Thyroid gland (tissue), 4 donors: ENCODE data around the gene MYBBP1A. TPM values are rescaled to one million over a fixed set of nuclear protein-coding genes. Genes with fewer than 3 reads are reported as not detected.

ENCODE experiments used
- DNase-seq, 2 donors: peaks; one replicate each; pipeline ENCODE4 v3.0.0-alpha.2; 2019
- H3K27ac ChIP-seq, 3 donors: fragments of 200-600 bp; sonication (generic); 1 replicate in 2 of 3; 2 replicates in 1 of 3; pipeline ENCODE4 v1.5.1; 2016 to 2019; ENCODE audit warnings: mild to moderate bottlenecking in 1 of 3, moderate library complexity in 1 of 3
- H3K27me3 ChIP-seq: fragments of 200-600 bp; sonication (generic); one replicate; pipeline ENCODE4 v1.5.1; 2019
- H3K36me3 ChIP-seq, 2 donors: fragments of 200-600 bp; sonication (generic); one replicate each; pipeline ENCODE4 v1.5.1; 2016 to 2019
- H3K4me1 ChIP-seq, 2 donors: fragments of 200-600 bp; sonication (generic); one replicate each; pipeline ENCODE4 v1.5.1; 2017 to 2019
- H3K4me3 ChIP-seq, 3 donors: fragments of 200-600 bp; sonication (generic); replicated peaks in 1 of 3; 1 replicate in 2 of 3; 2 replicates in 1 of 3; pipeline ENCODE4 v1.5.1; 2016; ENCODE audit warnings: mild to moderate bottlenecking in 1 of 3
- H3K9me3 ChIP-seq: fragments of 200-600 bp; sonication (generic); one replicate; pipeline ENCODE4 v1.5.1; 2017
- POLR2A ChIP-seq, 2 donors: fragments of 450-650 bp; IDR thresholded peaks; one replicate each; pipeline ENCODE4 v1.6.1; 2017; ENCODE audit warnings: antibody characterized with exemption in 2 of 2, mild to moderate bottlenecking in 2 of 2, moderate library complexity in 1 of 2
- WGBS, 2 donors: methylation state at CpG; one replicate each; pipeline ENCODE4 v1.1.5; 2017; 5-methylcytosine and 5-hydroxymethylcytosine counted together
- intact Hi-C: fragments of 100-400 bp; cut with DNase I; formaldehyde crosslinking; loops from one replicate; pipeline ENCODE4 v1.15.1; 2023
- total RNA-seq, 4 donors: library from RNA; depleted of rRNA; stranded (reverse); fragments of >200 nt; gene quantifications; one replicate each; pipeline ENCODE4 v1.2.3, GENCODE V29; 2016
- TF ChIP-seq, protein P1 (sequence below), 6 experiments: fragments of 200-600 bp in 3 of 6; fragments of 450-650 bp in 3 of 6; sonication (generic) in 3 of 6; IDR thresholded peaks; one replicate each; pipeline ENCODE4 v1.5.1; 2016 to 2019; ENCODE audit warnings: antibody characterized with exemption in 6 of 6, mild to moderate bottlenecking in 2 of 6, inconsistent platforms in 1 of 6, moderate library complexity in 1 of 6

Gene MYBBP1A
- total RNA-seq, 4 donors from 2014 or later = 23.5 to 50.2 (median 37.6) TPM

DNA sequence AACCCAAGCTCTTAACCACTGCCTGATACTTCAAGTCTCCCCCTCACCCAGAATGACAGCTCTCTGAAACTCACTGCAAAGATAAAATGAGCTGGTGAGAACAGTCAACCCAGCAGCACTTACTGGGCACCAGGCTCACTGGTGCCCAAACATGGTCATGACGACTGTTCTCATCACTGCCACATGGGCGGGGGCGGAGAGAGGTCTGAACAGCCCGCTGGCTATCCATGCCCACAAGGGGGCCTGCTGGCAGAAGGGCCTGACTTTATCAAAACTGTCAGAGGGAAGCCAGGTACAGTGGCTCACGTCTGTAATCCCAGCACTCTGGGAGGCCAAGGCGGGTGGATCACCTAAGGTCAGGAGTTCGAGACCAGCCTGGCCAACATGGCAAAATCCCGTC, 4.0 kb downstream of the MYBBP1A start:
- 88 to 90% methylated on average over 3 to 8 of the region's 8 CpGs for WGBS, 2 donors
- Histone ChIP-seq H3K27ac (no peak overlapping the region), H3K36me3 (peaks cover 41 to 56% of the 10 kb centered on the region in 2 donors)

DNA sequence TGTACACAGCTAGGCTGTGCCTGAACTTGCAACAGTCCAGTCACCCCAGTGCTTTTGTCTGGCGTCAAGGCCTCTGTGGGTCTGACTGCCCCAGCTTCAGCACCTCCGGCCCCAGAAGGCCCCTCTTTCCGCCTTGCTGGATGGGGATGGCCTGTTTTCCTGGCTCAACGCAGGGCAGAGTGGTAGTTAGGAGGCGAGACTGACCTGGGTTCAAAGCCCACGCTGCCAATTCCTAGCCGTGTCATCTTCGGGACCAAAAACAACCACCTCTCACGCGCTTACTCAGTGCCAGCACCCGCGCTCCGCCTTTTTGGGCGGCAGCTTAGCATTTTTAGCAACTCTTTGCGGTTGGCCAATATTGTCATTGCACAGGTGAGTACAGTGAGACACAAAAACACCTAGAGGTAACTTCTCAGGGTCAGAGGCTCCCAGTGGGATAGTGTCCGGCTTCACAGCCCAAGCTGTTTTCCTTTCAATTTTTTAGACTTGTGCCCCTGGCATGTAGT, 4.6 kb downstream of the MYBBP1A start:
- TF ChIP-seq POLR2A (IDR thresholded peaks at IDR 0.05) = no peak
- TF ChIP-seq, protein P1, sequence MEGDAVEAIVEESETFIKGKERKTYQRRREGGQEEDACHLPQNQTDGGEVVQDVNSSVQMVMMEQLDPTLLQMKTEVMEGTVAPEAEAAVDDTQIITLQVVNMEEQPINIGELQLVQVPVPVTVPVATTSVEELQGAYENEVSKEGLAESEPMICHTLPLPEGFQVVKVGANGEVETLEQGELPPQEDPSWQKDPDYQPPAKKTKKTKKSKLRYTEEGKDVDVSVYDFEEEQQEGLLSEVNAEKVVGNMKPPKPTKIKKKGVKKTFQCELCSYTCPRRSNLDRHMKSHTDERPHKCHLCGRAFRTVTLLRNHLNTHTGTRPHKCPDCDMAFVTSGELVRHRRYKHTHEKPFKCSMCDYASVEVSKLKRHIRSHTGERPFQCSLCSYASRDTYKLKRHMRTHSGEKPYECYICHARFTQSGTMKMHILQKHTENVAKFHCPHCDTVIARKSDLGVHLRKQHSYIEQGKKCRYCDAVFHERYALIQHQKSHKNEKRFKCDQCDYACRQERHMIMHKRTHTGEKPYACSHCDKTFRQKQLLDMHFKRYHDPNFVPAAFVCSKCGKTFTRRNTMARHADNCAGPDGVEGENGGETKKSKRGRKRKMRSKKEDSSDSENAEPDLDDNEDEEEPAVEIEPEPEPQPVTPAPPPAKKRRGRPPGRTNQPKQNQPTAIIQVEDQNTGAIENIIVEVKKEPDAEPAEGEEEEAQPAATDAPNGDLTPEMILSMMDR (IDR thresholded peaks at IDR 0.05) = no peak
- intact Hi-C loops = no loop called here
- no peak for DNase-seq
- WGBS, 2 donors = 95 to 96% methylated on average over 16 of the region's 16 CpGs
- H3K27ac ChIP-seq = no peak overlapping the region
- peaks cover 42 to 56% of the 10 kb centered on the region in 2 donors for H3K36me3 ChIP-seq
- H3K27me3 ChIP-seq = no peaks in the 10 kb centered on the region
- H3K9me3 ChIP-seq = no peaks in the 10 kb centered on the region
- no peak overlapping the region for H3K4me3 ChIP-seq
- peaks cover 9 to 11% of the 10 kb centered on the region in 2 donors for H3K4me1 ChIP-seq

More for the DNA sequence above, 4.0 kb downstream of the MYBBP1A start:
- no peak for TF ChIP-seq POLR2A (IDR thresholded peaks at IDR 0.05)
- TF ChIP-seq, protein P1 (IDR thresholded peaks at IDR 0.05) = no peak
- no peaks in the 10 kb centered on the region for H3K9me3 ChIP-seq
- no peaks in the 10 kb centered on the region for H3K27me3 ChIP-seq
- peaks cover 15 to 17% of the 10 kb centered on the region in 2 donors for H3K4me1 ChIP-seq
- intact Hi-C loops = no loop called here
- no peak for DNase-seq
- H3K4me3 ChIP-seq = no peak overlapping the region

DNA sequence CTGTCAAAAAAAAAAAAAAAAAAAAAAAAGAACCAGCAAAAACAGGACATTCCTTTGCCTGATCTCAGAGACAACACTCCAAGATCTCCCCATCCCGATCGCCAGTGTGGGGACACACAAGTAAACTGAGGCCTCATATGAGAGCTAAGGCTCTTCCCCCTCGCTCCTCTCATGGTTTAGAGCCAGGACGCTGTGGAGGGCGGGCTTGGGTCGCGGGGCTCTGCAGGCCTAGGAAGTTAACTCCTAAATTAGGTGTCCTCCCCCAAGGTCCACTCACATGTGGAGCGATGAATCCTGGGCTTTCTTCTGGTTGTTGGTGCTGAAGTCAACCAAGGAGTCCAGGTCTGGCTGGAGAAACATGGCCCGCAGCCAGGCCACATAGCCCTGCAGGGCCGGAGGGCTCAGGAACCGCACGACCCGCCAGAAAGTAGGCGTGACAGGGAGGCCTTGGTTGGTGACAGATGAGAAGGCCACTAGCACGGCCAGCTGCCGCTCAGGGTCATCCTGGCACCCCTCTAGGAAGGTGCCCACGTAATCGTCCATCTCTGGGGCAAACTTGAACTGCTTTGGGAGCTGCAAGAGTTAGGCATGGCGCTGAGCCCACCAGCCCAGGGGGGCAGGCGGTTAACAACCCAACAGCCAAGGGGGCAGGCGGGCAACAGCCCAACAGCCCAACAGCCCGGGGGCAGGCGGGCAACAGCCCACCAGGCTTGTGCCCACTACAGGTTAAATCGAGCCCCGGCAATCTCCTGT, 5.2 kb downstream of the MYBBP1A start:
- Histone ChIP-seq H3K27me3 (no peaks in the 10 kb centered on the region), H3K27ac (no peak overlapping the region), H3K4me3 (no peak overlapping the region), H3K36me3 (peaks cover 42 to 56% of the 10 kb centered on the region in 2 donors), H3K9me3 (no peaks in the 10 kb centered on the region), H3K4me1 (peaks cover 9 to 11% of the 10 kb centered on the region in 2 donors)
- intact Hi-C loops = no loop called here
- 82 to 92% methylated on average over 10 to 19 of the region's 25 CpGs for WGBS, 2 donors
- DNase-seq = no peak
- TF ChIP-seq POLR2A (IDR thresholded peaks at IDR 0.05) = no peak
- TF ChIP-seq, protein P1 (IDR thresholded peaks at IDR 0.05) = no peak

DNA sequence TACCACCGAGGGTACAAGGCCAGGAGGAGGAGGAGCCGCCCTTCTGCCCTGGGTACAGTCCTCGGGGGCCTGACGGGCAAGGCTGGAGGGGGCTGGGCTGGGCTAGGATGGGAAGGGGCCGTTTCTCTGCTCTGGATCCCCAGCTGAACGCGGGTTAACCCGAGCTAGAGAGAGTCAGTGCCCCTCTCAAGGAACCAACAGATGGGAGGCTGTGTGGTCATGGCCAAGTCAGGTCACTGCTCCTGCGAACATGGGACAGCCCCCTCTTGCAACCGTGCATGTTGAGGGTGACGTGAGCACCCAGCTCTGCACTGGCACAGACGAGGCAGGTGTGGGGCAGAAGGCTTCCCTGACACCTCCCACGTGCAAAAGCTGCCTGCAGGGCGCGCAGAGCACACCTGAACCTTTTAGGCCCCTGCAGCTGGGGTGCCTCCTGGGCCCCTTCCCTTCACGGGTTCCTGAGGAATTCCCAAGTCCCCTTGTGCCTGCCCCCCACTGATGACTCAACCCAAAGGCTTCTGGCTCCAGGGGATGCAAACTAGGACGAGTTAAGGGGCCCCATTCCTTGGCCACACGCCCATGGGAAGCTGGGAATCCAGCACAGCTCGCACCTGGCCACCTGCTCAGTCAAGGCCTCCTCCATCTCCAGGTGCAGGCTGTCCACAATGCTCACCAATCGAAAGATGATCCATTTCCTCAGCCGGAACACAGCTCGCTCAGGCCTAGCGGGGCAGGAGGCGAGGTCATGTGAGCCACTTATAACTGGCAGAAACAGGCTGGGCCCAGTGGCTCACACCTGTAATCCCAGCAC, 6.3 kb downstream of the MYBBP1A start:
- DNase-seq = no peak
- WGBS, 2 donors = 91 to 92% methylated on average over 14 to 20 of the region's 24 CpGs
- no peak for TF ChIP-seq POLR2A (IDR thresholded peaks at IDR 0.05)
- TF ChIP-seq, protein P1 (IDR thresholded peaks at IDR 0.05) = no peak
- H3K4me1 ChIP-seq = peaks cover under 1% of the 10 kb centered on the region in 2 donors
- no peaks in the 10 kb centered on the region for H3K9me3 ChIP-seq
- no peak overlapping the region for H3K4me3 ChIP-seq
- intact Hi-C loops = no loop called here
- no peak overlapping the region for H3K27ac ChIP-seq
- H3K27me3 ChIP-seq = no peaks in the 10 kb centered on the region
- H3K36me3 ChIP-seq = peaks cover 42 to 61% of the 10 kb centered on the region in 2 donors
